ENCODE measurements around the gene COL16A1.
"Not testable (repeated sequence)": the region's sequence is repeated elsewhere in the genome, so short reads cannot be mapped to it uniquely, and the experiment has no call there.

COL16A1 gene

GRCh38 chr1:31732751-31733289, 29.0 kb upstream of the COL16A1 start:
- DNase-seq (ENCODE audit: low read depth) = no peak

DNA sequence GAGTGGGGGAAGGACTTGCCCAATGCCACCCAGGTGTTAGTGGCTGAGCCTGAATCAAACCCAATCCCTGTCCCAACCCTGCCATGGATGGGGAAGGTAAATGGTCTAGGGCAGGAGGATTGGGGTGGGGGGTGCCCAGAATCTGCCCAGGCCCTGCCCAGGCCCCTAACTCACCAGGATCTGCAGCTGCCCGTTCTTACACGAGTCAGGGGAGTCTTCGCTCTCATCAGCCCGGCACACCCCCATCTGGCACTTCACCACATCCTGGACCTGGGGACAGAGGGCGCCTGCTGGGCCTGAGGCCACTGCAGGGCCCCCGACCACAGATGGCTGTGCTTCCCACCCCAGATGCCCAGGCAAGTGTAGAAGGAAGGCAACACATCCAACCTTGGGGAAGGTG, 28.5 kb upstream of the COL16A1 start:
- no peak for DNase-seq (ENCODE audit: low read depth)

DNA sequence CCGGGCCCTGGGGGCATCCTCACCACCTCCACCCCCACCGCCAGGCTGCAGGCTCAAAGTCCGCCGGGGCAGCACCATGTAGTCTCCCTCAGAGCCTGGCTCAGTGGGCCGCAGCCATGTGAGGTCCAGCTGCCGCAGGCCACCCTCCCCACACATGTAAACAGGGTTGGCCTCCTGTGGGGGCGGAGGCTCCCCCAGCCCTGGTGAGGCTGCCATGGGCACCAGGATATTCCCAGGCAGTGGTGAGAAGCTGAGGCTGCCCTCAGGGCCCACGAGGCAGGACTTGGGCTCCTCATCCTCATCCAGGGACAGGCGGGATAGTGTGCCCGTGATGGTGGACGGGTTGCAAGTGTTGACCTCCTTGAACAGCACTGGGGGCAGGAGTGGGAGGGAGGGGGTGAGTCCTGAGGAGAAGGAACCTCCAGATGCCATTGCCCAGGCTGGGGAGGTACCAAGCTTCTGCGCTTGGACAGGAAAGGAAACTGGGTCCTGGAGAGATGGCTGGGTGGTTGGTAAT, 27.3 kb upstream of the COL16A1 start:
- no peak for DNase-seq (ENCODE audit: low read depth)

GRCh38 chr1:31730336-31731048, 26.7 kb upstream of the COL16A1 start:
- DNase-seq (ENCODE audit: low read depth) = no peak

- no peak for DNase-seq (ENCODE audit: low read depth)
These were observed 24.0 kb upstream of the COL16A1 start for GRCh38 chr1:31727849-31728248.

- DNase-seq (ENCODE audit: low read depth) = no peak
These were observed 23.4 kb upstream of the COL16A1 start for GRCh38 chr1:31727195-31727594.

GRCh38 chr1:31726715-31727114, 22.9 kb upstream of the COL16A1 start:
- DNase-seq (ENCODE audit: low read depth) = no peak

DNA sequence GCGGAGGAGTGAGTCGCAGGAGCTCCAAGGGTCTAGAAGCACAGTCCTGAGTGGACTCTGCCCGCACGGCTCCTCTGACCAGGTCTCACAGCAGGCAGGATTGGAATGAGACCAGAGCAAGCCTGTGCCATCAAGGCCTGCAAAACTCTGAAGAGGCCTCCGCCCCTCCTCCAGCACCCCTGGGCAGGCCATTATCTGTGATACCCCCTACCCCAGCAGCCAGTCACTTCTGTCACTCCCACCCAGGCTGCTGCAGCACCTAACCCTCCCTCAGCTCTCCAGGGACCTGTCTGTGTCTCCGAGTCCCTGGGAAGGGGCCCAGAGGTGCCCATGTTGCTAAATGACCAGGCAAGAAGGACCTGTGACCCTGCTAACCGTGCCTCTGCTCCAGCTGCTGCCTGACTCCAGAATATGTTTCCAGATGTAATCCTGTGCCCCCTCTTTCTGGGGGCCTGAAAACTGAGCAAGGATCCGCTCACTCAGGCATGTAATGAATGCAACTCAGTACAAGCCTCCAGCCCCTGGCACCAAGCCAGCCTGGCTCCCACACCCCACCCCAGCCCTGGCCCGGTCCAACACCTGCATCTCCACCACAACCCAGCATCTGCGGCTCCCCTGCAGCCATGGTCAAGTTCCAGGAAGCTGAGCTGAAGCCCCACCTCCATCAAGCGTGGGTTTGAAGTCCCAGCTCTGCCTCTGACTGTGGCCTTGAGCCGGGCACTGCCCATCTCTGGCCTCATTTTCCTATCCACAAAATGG, 22.1 kb upstream of the COL16A1 start:
- DNase-seq (ENCODE audit: low read depth) = no peak

GRCh38 chr1:31725134-31725533, 21.3 kb upstream of the COL16A1 start:
- DNase-seq (ENCODE audit: low read depth) = no peak

DNA sequence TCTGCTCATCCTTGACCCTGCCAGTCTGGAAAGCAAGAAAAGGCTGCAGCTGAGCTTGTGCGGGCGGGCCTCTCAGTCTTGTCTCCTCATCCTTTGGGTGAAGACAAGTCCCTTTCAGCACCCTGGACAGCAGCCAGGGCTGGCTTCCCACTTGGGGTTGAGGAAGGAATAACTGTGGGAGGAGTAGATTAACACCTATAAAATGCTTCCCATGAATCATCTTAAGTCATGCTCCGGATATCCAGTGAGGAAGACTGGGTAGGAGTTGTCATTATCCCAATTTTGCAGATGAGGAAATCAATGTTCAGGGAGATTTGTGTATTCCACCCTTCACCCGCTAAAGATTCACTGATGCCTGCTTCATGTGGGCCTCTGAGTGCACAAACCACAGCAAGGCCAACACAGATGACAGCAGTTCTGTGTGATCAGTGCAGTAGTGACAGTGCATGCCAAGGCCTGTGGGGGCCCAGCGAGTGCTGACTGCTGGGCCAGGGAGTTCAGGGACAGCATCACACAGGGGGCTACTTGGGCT, 20.1 kb upstream of the COL16A1 start:
- DNase-seq (ENCODE audit: low read depth) = no peak

DNA sequence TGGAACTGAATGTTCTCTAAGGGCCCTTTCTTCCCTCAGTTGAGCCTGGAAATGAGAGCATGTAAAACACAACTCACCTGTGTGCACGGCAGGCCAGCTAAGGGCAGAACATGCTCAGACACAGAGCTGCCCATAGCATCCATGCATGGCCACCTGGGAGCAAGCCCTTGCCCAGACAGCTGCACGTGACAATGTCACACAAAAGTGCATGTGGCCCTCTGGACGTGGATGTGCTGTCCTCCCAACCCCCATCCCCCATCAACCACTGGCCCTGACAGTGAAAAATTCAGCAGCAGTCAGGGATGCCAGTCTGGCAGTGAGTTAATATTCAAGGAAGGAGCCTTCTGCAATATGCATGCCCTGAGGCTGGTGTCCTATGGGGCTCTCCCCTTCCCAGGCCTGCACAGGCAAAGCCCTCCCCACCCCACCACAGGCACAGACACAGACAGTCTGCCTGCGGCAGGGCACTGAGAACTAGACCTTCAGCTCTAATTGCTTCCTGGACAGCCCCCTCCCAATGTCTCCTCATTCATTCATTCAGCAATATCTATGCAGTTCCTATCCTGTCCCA, 14.6 kb upstream of the COL16A1 start:
- DNase-seq (ENCODE audit: low read depth) = no peak

DNA sequence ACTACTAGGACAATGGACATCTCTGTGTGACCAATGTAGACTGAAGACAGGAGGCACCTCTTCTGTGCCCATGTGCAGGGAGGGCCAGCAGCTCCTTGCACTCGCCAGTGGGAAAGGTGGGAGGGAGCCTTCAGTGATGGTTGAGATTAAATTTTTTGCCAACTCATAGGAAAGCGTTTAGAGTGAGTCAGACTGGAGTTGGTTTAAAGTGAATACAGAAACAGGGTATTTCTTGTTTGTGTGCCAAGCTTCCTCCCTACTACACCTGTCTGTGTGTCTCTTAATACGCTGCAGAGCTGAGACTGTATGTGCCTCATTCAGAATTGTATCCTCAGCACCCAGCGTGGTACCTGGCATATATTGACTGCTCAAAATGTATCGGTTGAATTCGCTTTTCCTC, 13.5 kb upstream of the COL16A1 start:
- no peak for DNase-seq (ENCODE audit: low read depth)

GRCh38 chr1:31715873-31716220, 12.0 kb upstream of the COL16A1 start:
- no peak for DNase-seq (ENCODE audit: low read depth)

GRCh38 chr1:31715087-31715872, 11.5 kb upstream of the COL16A1 start:
- no peak for DNase-seq (ENCODE audit: low read depth)

- DNase-seq (ENCODE audit: low read depth) = no peak
These were observed 10.7 kb upstream of the COL16A1 start for GRCh38 chr1:31714442-31715086.

- DNase-seq (ENCODE audit: low read depth) = no peak
These were observed 8.8 kb upstream of the COL16A1 start for GRCh38 chr1:31712630-31713029.

DNA sequence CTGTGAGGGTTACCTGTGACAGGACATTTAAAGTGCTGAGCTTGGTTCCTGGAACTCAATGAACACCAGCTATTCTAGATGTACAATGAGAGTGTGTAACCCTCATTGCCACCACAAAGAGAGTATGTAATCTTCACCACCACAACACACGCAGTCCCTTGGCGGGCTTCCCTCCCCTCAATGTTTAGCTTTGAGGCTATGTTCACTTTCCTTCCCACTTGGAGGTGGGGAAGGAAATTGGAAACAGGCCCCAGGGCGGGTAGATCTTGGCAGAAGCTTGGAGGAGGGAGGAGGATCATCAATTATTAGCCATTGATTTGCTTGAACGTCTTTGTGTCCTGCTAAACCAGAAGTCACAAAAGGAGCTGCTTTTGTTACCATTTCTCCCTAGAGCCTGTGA, 8.3 kb upstream of the COL16A1 start:
- no peak for DNase-seq (ENCODE audit: low read depth)

DNA sequence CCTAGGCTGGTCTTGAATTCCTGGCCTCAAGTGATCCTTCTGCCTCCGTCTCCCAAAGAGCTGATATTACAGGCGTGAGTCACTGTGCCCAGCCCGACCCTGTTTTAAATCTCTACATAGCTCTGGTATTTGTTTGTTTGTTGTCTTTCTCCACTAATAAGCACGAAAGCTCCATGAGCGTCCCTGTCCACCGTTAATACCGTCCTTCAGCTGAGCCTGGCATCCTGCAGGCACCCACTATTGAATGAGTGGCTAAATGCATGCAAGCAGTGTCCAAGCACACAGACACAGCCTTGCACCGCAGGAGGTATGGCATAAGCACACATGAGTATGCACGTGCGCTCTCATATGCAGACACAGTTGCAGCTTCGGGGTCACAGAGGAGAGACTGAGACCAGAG, 4.5 kb upstream of the COL16A1 start:
- no peak for DNase-seq (ENCODE audit: low read depth)

GRCh38 chr1:31707711-31708110, 3.9 kb upstream of the COL16A1 start:
- no peak for DNase-seq (ENCODE audit: low read depth)

DNA sequence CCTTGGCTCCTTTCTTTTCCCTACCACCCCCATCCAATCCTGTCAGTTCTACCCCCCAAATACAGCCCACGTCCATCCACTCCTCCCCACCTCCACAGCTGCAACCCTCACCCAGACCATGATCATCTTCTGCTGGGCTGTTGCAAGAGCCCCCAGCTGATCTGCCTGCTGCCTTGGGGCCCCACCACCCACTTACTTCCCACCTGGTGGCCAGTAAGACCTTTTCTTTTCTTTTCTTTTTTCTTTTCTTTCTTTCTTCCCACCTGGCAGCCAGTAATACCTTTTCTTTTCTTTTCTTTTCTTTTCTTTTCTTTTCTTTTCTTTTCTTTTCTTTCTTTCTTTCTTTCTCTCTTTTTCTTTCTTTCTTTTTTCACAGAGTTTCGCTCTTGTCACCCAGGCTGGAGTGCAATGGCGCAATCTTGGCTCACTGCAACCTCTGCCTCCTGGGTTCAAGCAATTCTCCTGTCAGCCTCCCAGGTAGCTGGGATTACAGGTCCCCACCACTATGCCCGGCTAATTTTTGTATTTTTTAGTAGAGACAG, 3.3 kb upstream of the COL16A1 start:
- not testable (repeated sequence) for DNase-seq (ENCODE audit: low read depth)
